Measurements from ENCODE around the gene NAT10.

Gene NAT10

GRCh38 chr11:34134765-34135164 is 29.3 kb downstream of the NAT10 start:
- no peak for DNase-seq (ENCODE audit: extremely low read depth, insufficient read length)
- no peak for TF ChIP-seq CTCF (IDR thresholded peaks at IDR 0.05; ENCODE audit: insufficient read depth, low read length, poor library complexity, severe bottlenecking)
- H3K36me3 ChIP-seq (ENCODE audit: control insufficient read depth, insufficient read depth, low read length), result peaks cover 45% of the 10 kb centered on the region

DNA sequence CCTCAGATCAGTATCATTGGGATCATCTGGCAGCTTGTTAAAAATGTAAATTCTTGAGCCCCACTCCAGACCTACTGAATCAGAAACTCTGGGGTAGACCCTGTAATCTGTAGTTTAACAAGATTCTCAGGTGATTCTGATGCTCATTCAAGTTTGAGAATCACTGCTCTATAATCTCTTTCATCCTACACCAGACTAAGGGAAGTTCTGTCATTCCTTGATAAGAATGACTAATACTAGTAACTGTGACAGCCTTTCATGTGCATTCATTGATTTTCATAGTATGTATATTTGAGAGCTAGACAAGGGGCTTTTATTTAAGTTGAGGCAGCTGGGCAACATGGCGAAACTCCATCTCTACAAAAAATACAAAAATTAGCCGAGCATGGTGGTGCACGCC is 30.0 kb downstream of the NAT10 start:
- Histone ChIP-seq H3K4me3 (replicated peaks; ENCODE audit: low read depth, low read length) (no peak overlapping the region), H3K36me3 (ENCODE audit: control insufficient read depth, insufficient read depth, low read length) (peaks cover 46% of the 10 kb centered on the region), H3K27me3 (replicated peaks; ENCODE audit: control insufficient read depth, insufficient read depth, low read length) (no peaks in the 10 kb centered on the region)
- TF ChIP-seq CTCF (IDR thresholded peaks at IDR 0.05; ENCODE audit: insufficient read depth, low read length, poor library complexity, severe bottlenecking), result no peak
- no peak for DNase-seq (ENCODE audit: extremely low read depth, insufficient read length)

More at GRCh38 chr11:34134765-34135164, 29.3 kb downstream of the NAT10 start:
- H3K27me3 ChIP-seq (replicated peaks; ENCODE audit: control insufficient read depth, insufficient read depth, low read length), result no peaks in the 10 kb centered on the region
- no peak overlapping the region for H3K4me3 ChIP-seq (replicated peaks; ENCODE audit: low read depth, low read length)

- Histone ChIP-seq H3K4me3 (replicated peaks; ENCODE audit: low read depth, low read length) (no peak overlapping the region), H3K27me3 (replicated peaks; ENCODE audit: control insufficient read depth, insufficient read depth, low read length) (no peaks in the 10 kb centered on the region), H3K36me3 (ENCODE audit: control insufficient read depth, insufficient read depth, low read length) (peaks cover 46% of the 10 kb centered on the region)
- no peak for DNase-seq (ENCODE audit: extremely low read depth, insufficient read length)
- no peak for TF ChIP-seq CTCF (IDR thresholded peaks at IDR 0.05; ENCODE audit: insufficient read depth, low read length, poor library complexity, severe bottlenecking)
Observed at GRCh38 chr11:34136420-34136819, 31.0 kb downstream of the NAT10 start.

DNA sequence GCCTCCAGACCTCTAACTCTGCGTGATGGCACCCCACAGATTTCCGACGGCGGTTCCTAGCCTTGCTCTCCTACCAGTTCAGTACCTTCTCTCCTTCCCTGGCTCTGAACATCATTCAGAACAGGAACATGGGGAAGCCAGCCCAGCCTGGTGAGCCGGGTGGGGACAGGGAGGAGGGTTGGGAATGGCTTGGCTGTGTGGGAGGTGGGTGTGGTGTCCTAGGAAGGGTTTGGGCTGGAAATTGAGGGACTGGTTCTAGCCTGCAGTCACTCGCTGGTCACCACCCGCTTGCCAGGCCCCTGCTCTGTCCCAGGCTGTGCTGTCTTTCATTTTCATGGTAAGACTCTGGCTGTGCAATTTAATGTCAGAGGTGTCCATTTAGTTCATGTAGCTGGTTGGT is 33.9 kb downstream of the NAT10 start:
- H3K27me3 ChIP-seq (replicated peaks; ENCODE audit: control insufficient read depth, insufficient read depth, low read length), result no peaks in the 10 kb centered on the region
- DNase-seq (ENCODE audit: extremely low read depth, insufficient read length), result no peak
- H3K36me3 ChIP-seq (ENCODE audit: control insufficient read depth, insufficient read depth, low read length), result peaks cover 51% of the 10 kb centered on the region
- no peak for TF ChIP-seq CTCF (IDR thresholded peaks at IDR 0.05; ENCODE audit: insufficient read depth, low read length, poor library complexity, severe bottlenecking)
- H3K4me3 ChIP-seq (replicated peaks; ENCODE audit: low read depth, low read length), result no peak overlapping the region

DNA sequence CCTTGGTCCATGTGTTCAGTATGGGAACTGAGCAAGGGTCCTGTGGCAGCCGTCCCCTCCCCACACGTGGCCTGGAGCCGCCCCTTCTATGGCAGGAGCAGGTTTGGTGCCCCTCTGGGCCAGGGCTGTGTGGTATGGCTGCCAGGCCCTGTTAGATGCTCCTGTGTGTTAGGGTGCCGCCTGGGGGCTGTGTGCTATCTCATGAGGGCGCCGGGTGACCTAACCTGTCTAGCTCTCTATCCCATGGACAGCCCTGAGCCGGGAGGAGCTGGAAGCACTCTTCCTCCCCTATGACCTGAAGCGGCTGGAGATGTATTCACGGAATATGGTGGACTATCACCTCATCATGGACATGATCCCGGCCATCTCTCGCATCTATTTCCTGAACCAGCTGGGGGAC is 34.7 kb downstream of the NAT10 start:
- H3K27me3 ChIP-seq (replicated peaks; ENCODE audit: control insufficient read depth, insufficient read depth, low read length), result no peaks in the 10 kb centered on the region
- peaks cover 51% of the 10 kb centered on the region for H3K36me3 ChIP-seq (ENCODE audit: control insufficient read depth, insufficient read depth, low read length)
- H3K4me3 ChIP-seq (replicated peaks; ENCODE audit: low read depth, low read length), result no peak overlapping the region
- TF ChIP-seq CTCF (IDR thresholded peaks at IDR 0.05; ENCODE audit: insufficient read depth, low read length, poor library complexity, severe bottlenecking), result no peak
- DNase-seq (ENCODE audit: extremely low read depth, insufficient read length), result no peak

- no peak for TF ChIP-seq CTCF (IDR thresholded peaks at IDR 0.05; ENCODE audit: insufficient read depth, low read length, poor library complexity, severe bottlenecking)
Observed at GRCh38 chr11:34143048-34143447, 37.6 kb downstream of the NAT10 start.

More at GRCh38 chr11:34143048-34143447, 37.6 kb downstream of the NAT10 start:
- Histone ChIP-seq H3K36me3 (ENCODE audit: control insufficient read depth, insufficient read depth, low read length) (peaks cover 40% of the 10 kb centered on the region), H3K27me3 (replicated peaks; ENCODE audit: control insufficient read depth, insufficient read depth, low read length) (no peaks in the 10 kb centered on the region), H3K4me3 (replicated peaks; ENCODE audit: low read depth, low read length) (no peak overlapping the region)
- no peak for DNase-seq (ENCODE audit: extremely low read depth, insufficient read length)
